Head of caudate nucleus (tissue), 42 donors: ENCODE results near the gene ABL1.

Experiments used
- DNase-seq, 42 donors: peaks; one replicate each; pipeline versions ENCODE4 v3.0.0 to v3.0.0-alpha.2; 2020 to 2021; ENCODE audit warnings: mixed read lengths in 7 of 42
- intact Hi-C: fragments of 100-400 bp; cut with DNase I; formaldehyde crosslinking; loops from one replicate; pipeline ENCODE4 v1.15.0; 2022

The ABL1 gene

GRCh38 chr9:130866474-130866965 lies 31.5 kb downstream of the ABL1 start:
- intact Hi-C loops = no loop called here
- DNase-seq = peak; percentile 51 to 89 (median 74)

GRCh38 chr9:130867556-130867955 lies 32.5 kb downstream of the ABL1 start:
- peak in 1 of 42 donors; percentile 35 for DNase-seq
- intact Hi-C loops = no loop called here

GRCh38 chr9:130868230-130868629 lies 33.2 kb downstream of the ABL1 start:
- intact Hi-C loops = no loop called here
- DNase-seq = peak in 1 of 42 donors; percentile 23

GRCh38 chr9:130869250-130869649 lies 34.2 kb downstream of the ABL1 start:
- intact Hi-C loops = no loop called here
- DNase-seq = peak in 3 of 42 donors; percentile 47 to 62 (median 62)

- intact Hi-C loops = loop anchor here (5.0 kb wide), 3 partner anchors 67 to 177 kb away; partner anchors contain the start of gene FIBCD1
- peak in 1 of 42 donors; percentile 40 for DNase-seq
Observed at GRCh38 chr9:130870491-130871381, 35.7 kb downstream of the ABL1 start.

GRCh38 chr9:130871395-130872062 lies 36.5 kb downstream of the ABL1 start:
- no peak for DNase-seq
- intact Hi-C loops = loop anchor here (5.0 kb wide), 3 partner anchors 66 to 176 kb away; partner anchors contain the start of gene FIBCD1

GRCh38 chr9:130872093-130872492 lies 37.0 kb downstream of the ABL1 start:
- no peak for DNase-seq
- intact Hi-C loops = loop anchor here (5.0 kb wide), 3 partner anchors 65 to 175 kb away; partner anchors contain the start of gene FIBCD1

- DNase-seq = no peak
- intact Hi-C loops = loop anchor here (5.0 kb wide), 3 partner anchors 65 to 175 kb away; partner anchors contain the start of gene FIBCD1
Observed at GRCh38 chr9:130872508-130872907, 37.5 kb downstream of the ABL1 start.

GRCh38 chr9:130872912-130873503 lies 38.0 kb downstream of the ABL1 start:
- peak in 41 of 42 donors; percentile 49 to 90 (median 72) for DNase-seq
- intact Hi-C loops = loop anchor here (5.0 kb wide), 3 partner anchors 64 to 174 kb away; partner anchors contain the start of gene FIBCD1

GRCh38 chr9:130873966-130874365 lies 38.9 kb downstream of the ABL1 start:
- intact Hi-C loops = loop anchor here (5.0 kb wide), 3 partner anchors 63 to 173 kb away; partner anchors contain the start of gene FIBCD1
- no peak for DNase-seq

- DNase-seq = no peak
- intact Hi-C loops = loop anchor here (5.0 kb wide), 3 partner anchors 63 to 173 kb away; partner anchors contain the start of gene FIBCD1
Observed at GRCh38 chr9:130874783-130875182, 39.7 kb downstream of the ABL1 start.

- DNase-seq = peak in 1 of 42 donors; percentile 28
- intact Hi-C loops = no loop called here
Observed at GRCh38 chr9:130877300-130877699, 42.2 kb downstream of the ABL1 start.

GRCh38 chr9:130878295-130878694 lies 43.2 kb downstream of the ABL1 start:
- intact Hi-C loops = no loop called here
- DNase-seq = no peak

- DNase-seq = no peak
- intact Hi-C loops = no loop called here
Observed at GRCh38 chr9:130879863-130880411, 44.9 kb downstream of the ABL1 start.

GRCh38 chr9:130880599-130881220 lies 45.7 kb downstream of the ABL1 start:
- intact Hi-C loops = no loop called here
- DNase-seq = no peak

GRCh38 chr9:130881516-130881915 lies 46.5 kb downstream of the ABL1 start:
- intact Hi-C loops = no loop called here
- no peak for DNase-seq

GRCh38 chr9:130882696-130883225 lies 47.7 kb downstream of the ABL1 start:
- intact Hi-C loops = no loop called here
- DNase-seq = no peak

- intact Hi-C loops = no loop called here
- DNase-seq = no peak
Observed at GRCh38 chr9:130883479-130883878, 48.4 kb downstream of the ABL1 start.
